ENCODE results near the gene RPL3.

GRCh38 chr22:39296981-39297489 is 22.4 kb downstream of the RPL3 start:
- no peak for TF ChIP-seq CTCF (IDR thresholded peaks at IDR 0.05; ENCODE audit: poor library complexity)
- TF ChIP-seq EZH2phosphoT487 (IDR thresholded peaks at IDR 0.05; ENCODE audit: low read depth, severe bottlenecking, unreplicated experiment), result no peak
